Activated CD8-positive, alpha-beta memory T cell treated with anti-CD3 and anti-CD28 coated beads for 24 hours (primary cell): Measurements from ENCODE around the gene FUT3.

ENCODE experiments used
- DNase-seq: peaks from one replicate; pipeline ENCODE4 v3.0.0-alpha.2; 2020

FUT3 gene

GRCh38 chr19:5799247-5800241 is 51.7 kb downstream of the FUT3 start:
- no peak for DNase-seq

- no peak for DNase-seq
Measured at GRCh38 chr19:5798244-5798643, 53.0 kb downstream of the FUT3 start.

- DNase-seq: no peak
Measured at GRCh38 chr19:5795382-5795919, 55.8 kb downstream of the FUT3 start.

- no peak for DNase-seq
Measured at GRCh38 chr19:5793188-5793587, 58.1 kb downstream of the FUT3 start.
